ENCODE results near the gene RSPH1. TPM values are rescaled to one million over a fixed set of nuclear protein-coding genes. Genes with fewer than 3 reads are reported as not detected.

RSPH1 gene
- total RNA-seq, 2 donors from 2014 or later = 6.9 to 7.5 TPM

DNA sequence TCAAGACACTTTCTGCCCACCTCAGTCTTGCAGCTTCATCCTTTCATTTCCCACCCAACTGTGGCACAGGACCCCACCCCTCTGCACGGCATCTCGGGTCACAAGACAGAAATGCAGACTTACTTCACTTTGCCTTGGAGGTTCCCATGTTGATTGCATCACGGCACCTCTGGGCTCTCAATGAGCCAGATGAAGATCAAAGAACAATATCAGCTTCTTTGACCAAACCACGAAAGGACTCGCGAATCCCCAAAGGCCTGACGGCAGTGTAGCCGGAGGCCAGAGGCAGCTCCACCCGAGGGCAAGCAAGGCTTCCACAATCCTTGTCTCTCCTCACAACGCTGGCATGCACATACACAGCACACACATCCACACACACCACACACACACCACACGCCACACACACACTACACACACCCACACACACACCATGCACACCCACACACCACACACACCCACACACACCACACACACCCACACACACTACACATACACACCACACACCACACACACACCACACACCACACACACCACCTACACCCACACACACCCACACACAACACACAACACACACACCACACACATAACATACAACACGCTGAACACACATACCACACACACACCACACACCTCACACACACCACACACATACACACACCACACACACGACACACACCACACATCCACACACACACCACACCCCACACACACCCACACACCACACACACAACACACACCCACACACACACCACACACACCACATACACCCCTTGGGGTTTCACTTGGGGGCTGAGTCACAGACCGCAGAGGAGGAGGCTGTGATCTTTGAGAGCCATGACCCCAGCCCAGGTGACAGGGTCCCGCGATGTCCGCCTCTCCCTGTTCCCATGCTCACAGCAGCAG lies 56.5 kb downstream of the RSPH1 start:
- no peaks in the 10 kb centered on the region for H3K27me3 ChIP-seq
- H3K9ac ChIP-seq (ENCODE audit: low read depth in 2 of 2, low read length in 2 of 2) = no peak overlapping the region
- no peaks in the 10 kb centered on the region for H3K36me3 ChIP-seq
- TF ChIP-seq, protein P1, sequence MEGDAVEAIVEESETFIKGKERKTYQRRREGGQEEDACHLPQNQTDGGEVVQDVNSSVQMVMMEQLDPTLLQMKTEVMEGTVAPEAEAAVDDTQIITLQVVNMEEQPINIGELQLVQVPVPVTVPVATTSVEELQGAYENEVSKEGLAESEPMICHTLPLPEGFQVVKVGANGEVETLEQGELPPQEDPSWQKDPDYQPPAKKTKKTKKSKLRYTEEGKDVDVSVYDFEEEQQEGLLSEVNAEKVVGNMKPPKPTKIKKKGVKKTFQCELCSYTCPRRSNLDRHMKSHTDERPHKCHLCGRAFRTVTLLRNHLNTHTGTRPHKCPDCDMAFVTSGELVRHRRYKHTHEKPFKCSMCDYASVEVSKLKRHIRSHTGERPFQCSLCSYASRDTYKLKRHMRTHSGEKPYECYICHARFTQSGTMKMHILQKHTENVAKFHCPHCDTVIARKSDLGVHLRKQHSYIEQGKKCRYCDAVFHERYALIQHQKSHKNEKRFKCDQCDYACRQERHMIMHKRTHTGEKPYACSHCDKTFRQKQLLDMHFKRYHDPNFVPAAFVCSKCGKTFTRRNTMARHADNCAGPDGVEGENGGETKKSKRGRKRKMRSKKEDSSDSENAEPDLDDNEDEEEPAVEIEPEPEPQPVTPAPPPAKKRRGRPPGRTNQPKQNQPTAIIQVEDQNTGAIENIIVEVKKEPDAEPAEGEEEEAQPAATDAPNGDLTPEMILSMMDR (IDR thresholded peaks at IDR 0.05) = no peak
- no peak for DNase-seq
- no peaks in the 10 kb centered on the region for H3K4me1 ChIP-seq
- intact Hi-C loops (cut with DNase I) = no loop called here
- no peaks in the 10 kb centered on the region for H3K9me3 ChIP-seq
- H3K4me3 ChIP-seq = no peak overlapping the region
- H3K27ac ChIP-seq = no peak overlapping the region

DNA sequence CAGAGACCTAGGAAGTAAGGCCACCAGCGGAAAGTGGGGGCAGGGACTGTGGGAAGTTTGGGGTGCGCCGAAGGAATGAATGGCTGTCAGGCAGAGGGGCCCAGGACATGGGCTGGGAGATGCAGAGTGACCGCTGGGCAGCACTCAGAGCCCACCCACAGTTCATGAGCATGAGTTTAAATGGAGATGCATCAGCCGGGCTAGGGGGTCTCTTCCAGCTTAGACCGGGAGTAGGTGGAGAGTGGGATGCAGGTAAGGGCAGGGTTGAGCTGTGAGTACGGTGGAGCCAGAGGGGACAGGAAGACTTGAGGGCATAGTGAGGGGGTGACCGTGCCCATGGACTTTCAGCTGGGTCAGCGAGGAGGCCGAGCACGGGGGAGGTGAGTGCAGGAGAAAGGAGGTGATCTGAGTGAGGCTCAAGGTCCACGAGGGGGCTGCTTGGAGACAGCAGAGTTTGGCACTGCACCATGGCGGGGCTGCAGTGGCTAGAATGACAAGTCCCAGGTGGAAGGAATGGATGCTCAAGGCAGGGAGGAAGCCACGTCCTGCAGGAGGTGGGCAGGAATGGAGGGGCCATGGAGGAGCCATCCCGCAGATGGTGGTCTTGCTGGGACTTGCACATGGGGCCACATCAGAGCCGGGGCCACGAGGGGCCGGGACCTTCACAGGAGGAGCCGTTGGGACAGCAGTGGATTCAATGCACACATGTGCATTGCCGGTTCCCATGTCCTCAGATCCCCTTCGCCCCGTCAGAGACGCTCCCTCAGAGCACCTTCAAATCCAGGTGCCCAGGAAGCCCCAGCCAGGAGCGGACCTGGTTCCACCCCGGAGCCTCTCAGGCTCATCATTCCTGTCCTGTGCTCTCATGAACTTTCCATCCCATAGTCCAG lies 57.5 kb downstream of the RSPH1 start:
- no peak for DNase-seq
- no peaks in the 10 kb centered on the region for H3K36me3 ChIP-seq
- H3K4me3 ChIP-seq = no peak overlapping the region
- no peaks in the 10 kb centered on the region for H3K4me1 ChIP-seq
- intact Hi-C loops (cut with DNase I) = no loop called here
- H3K27ac ChIP-seq = no peak overlapping the region
- TF ChIP-seq, protein P1 (IDR thresholded peaks at IDR 0.05) = no peak
- H3K9ac ChIP-seq (ENCODE audit: low read depth in 2 of 2, low read length in 2 of 2) = no peak overlapping the region
- no peaks in the 10 kb centered on the region for H3K9me3 ChIP-seq
- no peaks in the 10 kb centered on the region for H3K27me3 ChIP-seq

- Histone ChIP-seq H3K4me1 (no peaks in the 10 kb centered on the region), H3K27ac (no peak overlapping the region), H3K36me3 (no peaks in the 10 kb centered on the region), H3K27me3 (no peaks in the 10 kb centered on the region), H3K9me3 (no peaks in the 10 kb centered on the region), H3K9ac (ENCODE audit: low read depth in 2 of 2, low read length in 2 of 2) (no peak overlapping the region), H3K4me3 (no peak overlapping the region)
- TF ChIP-seq, protein P1 (IDR thresholded peaks at IDR 0.05) = no peak
- intact Hi-C loops (cut with DNase I) = no loop called here
- DNase-seq = no peak
Measured at GRCh38 chr21:42437786-42438185, 58.2 kb downstream of the RSPH1 start.

- H3K9me3 ChIP-seq = peaks cover 3% of the 10 kb centered on the region
- H3K9ac ChIP-seq (ENCODE audit: low read depth in 2 of 2, low read length in 2 of 2) = no peak overlapping the region
- H3K4me3 ChIP-seq = no peak overlapping the region
- intact Hi-C loops (cut with DNase I) = no loop called here
- no peak for DNase-seq
- H3K27me3 ChIP-seq = no peaks in the 10 kb centered on the region
- H3K36me3 ChIP-seq = no peaks in the 10 kb centered on the region
- H3K4me1 ChIP-seq = no peaks in the 10 kb centered on the region
- TF ChIP-seq, protein P1 (IDR thresholded peaks at IDR 0.05) = no peak
- no peak overlapping the region for H3K27ac ChIP-seq
Measured at GRCh38 chr21:42436914-42437313, 59.1 kb downstream of the RSPH1 start.

DNA sequence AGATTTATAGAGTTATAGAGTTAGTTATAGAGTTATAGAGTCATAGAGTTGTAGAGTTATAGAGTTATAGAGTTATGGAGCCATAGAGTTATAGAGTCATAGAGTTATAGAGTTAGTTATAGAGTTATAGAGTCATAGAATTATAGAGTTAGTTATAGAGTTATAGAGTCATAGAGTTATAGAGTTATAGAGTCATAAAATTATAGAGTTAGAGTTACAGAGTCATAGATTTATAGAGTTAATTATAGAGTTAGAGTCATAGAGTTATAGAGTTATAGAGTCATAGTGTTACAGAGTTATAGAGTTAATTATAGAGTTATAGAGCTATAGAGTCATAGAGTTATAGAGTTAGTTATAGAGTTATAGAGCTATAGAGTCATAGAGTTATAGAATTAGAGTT lies 60.2 kb downstream of the RSPH1 start:
- Histone ChIP-seq H3K27me3 (no peaks in the 10 kb centered on the region), H3K9ac (ENCODE audit: low read depth in 2 of 2, low read length in 2 of 2) (no peak overlapping the region), H3K4me1 (no peaks in the 10 kb centered on the region), H3K36me3 (no peaks in the 10 kb centered on the region), H3K9me3 (peaks cover 3% of the 10 kb centered on the region), H3K27ac (no peak overlapping the region), H3K4me3 (no peak overlapping the region)
- TF ChIP-seq, protein P1 (IDR thresholded peaks at IDR 0.05) = no peak
- no peak for DNase-seq
- intact Hi-C loops (cut with DNase I) = no loop called here

All from colonic mucosa (tissue), 4 donors.